ENCODE measurements around the gene VRK2. TPM values are rescaled to one million over a fixed set of nuclear protein-coding genes. Genes with fewer than 3 reads are reported as not detected.

Gene VRK2
- total and polyA plus RNA-seq, 2 experiments from 2014 or later: 19.0 to 22.5 TPM

DNA sequence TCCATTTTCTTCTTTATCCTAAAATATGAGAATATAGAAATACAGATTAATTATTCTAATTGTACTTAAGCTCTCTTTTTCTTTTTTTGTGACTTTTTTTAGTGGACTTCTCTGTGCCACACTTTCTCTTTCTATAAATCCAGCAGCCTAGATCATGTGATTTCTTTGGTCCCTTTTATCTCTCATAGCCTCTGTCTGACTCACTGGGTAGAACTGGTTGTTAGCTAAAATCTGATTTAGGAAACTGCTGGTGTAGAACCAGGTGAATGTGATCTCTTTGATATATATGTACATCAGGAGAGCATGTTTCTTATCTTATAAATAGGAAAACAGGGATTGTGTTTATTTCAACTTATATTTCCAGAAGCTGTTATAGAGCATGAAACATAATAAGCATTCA lies 54.9 kb downstream of the VRK2 start:
- H3K4me2 ChIP-seq: no peak overlapping the region
- Mint-ChIP-seq H3K4me3 (no peak overlapping the region), H3K36me3 (ENCODE audit: low read depth) (no peaks in the 10 kb centered on the region)

DNA sequence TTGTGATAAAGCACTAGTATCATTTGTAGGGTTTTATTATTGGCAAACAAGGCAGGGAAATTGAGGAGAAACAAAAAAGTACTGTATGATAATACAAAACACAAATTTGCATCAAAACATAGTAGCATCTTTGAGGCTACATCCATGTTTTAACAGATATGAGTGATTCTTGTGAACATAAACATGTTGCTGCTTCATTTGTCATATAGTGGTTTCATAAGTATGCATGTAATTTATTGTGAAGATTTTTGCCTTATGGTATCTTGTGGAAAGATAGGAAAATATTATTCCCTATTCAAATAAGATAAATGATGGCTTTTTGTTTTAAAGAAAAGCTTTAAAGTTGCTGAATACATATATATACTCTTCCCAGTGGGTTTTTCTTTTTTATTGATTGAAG lies 60.3 kb downstream of the VRK2 start:
- no peaks in the 10 kb centered on the region for H3K27me3 Mint-ChIP-seq (ENCODE audit: insufficient read depth, low read depth, poor library complexity)
- H3K4me3 Mint-ChIP-seq: no peak overlapping the region
- H3K27ac ChIP-seq (ENCODE audit: low read depth): no peak overlapping the region
- H3K79me2 ChIP-seq (replicated peaks; ENCODE audit: insufficient read depth): no peaks in the 10 kb centered on the region
- H3K4me1 Mint-ChIP-seq: peaks cover 2% of the 10 kb centered on the region; the same call in 1 of the 3 replicates
- H3K27me3 ChIP-seq (ENCODE audit: insufficient read depth): no peaks in the 10 kb centered on the region
- H3F3A ChIP-seq (replicated peaks; ENCODE audit: low read depth): no peaks in the 10 kb centered on the region
- no peak overlapping the region for H3K27ac Mint-ChIP-seq
- ATAC-seq: no peak
- H3K4me2 ChIP-seq: no peak overlapping the region
- no peaks in the 10 kb centered on the region for H3K36me3 Mint-ChIP-seq (ENCODE audit: low read depth)
- H4K20me1 ChIP-seq (replicated peaks; ENCODE audit: insufficient read depth): no peaks in the 10 kb centered on the region
- no peaks in the 10 kb centered on the region for H3K9me3 Mint-ChIP-seq
- no peaks in the 10 kb centered on the region for H3K9me2 ChIP-seq (ENCODE audit: insufficient read depth)
- no peaks in the 10 kb centered on the region for H3K36me3 ChIP-seq (ENCODE audit: insufficient read depth)
- no peaks in the 10 kb centered on the region for H3K4me1 ChIP-seq (ENCODE audit: insufficient read depth)
- DNase-seq (ENCODE audit: low spot score): no peak
- H3K4me3 ChIP-seq: no peak overlapping the region
- H2AFZ ChIP-seq: no peak overlapping the region
- TF ChIP-seq, protein P1, sequence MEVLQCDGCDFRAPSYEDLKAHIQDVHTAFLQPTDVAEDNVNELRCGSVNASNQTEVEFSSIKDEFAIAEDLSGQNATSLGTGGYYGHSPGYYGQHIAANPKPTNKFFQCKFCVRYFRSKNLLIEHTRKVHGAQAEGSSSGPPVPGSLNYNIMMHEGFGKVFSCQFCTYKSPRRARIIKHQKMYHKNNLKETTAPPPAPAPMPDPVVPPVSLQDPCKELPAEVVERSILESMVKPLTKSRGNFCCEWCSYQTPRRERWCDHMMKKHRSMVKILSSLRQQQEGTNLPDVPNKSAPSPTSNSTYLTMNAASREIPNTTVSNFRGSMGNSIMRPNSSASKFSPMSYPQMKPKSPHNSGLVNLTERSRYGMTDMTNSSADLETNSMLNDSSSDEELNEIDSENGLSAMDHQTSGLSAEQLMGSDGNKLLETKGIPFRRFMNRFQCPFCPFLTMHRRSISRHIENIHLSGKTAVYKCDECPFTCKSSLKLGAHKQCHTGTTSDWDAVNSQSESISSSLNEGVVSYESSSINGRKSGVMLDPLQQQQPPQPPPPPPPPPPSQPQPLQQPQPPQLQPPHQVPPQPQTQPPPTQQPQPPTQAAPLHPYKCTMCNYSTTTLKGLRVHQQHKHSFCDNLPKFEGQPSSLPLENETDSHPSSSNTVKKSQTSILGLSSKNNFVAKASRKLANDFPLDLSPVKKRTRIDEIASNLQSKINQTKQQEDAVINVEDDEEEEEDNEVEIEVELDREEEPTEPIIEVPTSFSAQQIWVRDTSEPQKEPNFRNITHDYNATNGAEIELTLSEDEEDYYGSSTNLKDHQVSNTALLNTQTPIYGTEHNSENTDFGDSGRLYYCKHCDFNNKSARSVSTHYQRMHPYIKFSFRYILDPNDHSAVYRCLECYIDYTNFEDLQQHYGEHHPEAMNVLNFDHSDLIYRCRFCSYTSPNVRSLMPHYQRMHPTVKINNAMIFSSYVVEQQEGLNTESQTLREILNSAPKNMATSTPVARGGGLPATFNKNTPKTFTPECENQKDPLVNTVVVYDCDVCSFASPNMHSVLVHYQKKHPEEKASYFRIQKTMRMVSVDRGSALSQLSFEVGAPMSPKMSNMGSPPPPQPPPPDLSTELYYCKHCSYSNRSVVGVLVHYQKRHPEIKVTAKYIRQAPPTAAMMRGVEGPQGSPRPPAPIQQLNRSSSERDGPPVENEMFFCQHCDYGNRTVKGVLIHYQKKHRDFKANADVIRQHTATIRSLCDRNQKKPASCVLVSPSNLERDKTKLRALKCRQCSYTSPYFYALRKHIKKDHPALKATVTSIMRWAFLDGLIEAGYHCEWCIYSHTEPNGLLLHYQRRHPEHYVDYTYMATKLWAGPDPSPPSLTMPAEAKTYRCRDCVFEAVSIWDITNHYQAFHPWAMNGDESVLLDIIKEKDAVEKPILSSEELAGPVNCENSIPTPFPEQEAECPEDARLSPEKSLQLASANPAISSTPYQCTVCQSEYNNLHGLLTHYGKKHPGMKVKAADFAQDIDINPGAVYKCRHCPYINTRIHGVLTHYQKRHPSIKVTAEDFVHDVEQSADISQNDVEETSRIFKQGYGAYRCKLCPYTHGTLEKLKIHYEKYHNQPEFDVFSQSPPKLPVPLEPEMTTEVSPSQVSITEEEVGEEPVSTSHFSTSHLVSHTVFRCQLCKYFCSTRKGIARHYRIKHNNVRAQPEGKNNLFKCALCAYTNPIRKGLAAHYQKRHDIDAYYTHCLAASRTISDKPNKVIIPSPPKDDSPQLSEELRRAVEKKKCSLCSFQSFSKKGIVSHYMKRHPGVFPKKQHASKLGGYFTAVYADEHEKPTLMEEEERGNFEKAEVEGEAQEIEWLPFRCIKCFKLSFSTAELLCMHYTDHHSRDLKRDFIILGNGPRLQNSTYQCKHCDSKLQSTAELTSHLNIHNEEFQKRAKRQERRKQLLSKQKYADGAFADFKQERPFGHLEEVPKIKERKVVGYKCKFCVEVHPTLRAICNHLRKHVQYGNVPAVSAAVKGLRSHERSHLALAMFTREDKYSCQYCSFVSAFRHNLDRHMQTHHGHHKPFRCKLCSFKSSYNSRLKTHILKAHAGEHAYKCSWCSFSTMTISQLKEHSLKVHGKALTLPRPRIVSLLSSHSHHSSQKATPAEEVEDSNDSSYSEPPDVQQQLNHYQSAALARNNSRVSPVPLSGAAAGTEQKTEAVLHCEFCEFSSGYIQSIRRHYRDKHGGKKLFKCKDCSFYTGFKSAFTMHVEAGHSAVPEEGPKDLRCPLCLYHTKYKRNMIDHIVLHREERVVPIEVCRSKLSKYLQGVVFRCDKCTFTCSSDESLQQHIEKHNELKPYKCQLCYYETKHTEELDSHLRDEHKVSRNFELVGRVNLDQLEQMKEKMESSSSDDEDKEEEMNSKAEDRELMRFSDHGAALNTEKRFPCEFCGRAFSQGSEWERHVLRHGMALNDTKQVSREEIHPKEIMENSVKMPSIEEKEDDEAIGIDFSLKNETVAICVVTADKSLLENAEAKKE (CRISPR knock-in tag; IDR thresholded peaks at IDR 0.05): no peak
- TF ChIP-seq JUNB (IDR thresholded peaks at IDR 0.05; ENCODE audit: unreplicated experiment): no peak

More for the DNA sequence above, 54.9 kb downstream of the VRK2 start:
- H2AFZ ChIP-seq: no peak overlapping the region
- no peaks in the 10 kb centered on the region for H3K9me3 Mint-ChIP-seq
- no peak overlapping the region for H3K27ac ChIP-seq (ENCODE audit: low read depth)
- no peaks in the 10 kb centered on the region for H4K20me1 ChIP-seq (replicated peaks; ENCODE audit: insufficient read depth)
- H3K4me1 ChIP-seq (ENCODE audit: insufficient read depth): no peaks in the 10 kb centered on the region
- DNase-seq (ENCODE audit: low spot score) (no peak), ATAC-seq (no peak)
- no peaks in the 10 kb centered on the region for H3K36me3 ChIP-seq (ENCODE audit: insufficient read depth)
- no peak for TF ChIP-seq STAT1 (IDR thresholded peaks at IDR 0.05; ENCODE audit: unreplicated experiment)
- no peak for TF ChIP-seq NANOG (IDR thresholded peaks at IDR 0.05; ENCODE audit: borderline replicate concordance)
- no peak for TF ChIP-seq CTCF (conservative IDR thresholded peaks at IDR 0.05; ENCODE audit: low read depth in 2 of 2)
- TF ChIP-seq EZH2phosphoT487 (IDR thresholded peaks at IDR 0.05; ENCODE audit: unreplicated experiment): no peak
- TF ChIP-seq ZNF114 (CRISPR knock-in tag; IDR thresholded peaks at IDR 0.05): no peak
- no peak for TF ChIP-seq ZNF331 (CRISPR knock-in tag; IDR thresholded peaks at IDR 0.05; ENCODE audit: low read depth)
- TF ChIP-seq, protein P2, sequence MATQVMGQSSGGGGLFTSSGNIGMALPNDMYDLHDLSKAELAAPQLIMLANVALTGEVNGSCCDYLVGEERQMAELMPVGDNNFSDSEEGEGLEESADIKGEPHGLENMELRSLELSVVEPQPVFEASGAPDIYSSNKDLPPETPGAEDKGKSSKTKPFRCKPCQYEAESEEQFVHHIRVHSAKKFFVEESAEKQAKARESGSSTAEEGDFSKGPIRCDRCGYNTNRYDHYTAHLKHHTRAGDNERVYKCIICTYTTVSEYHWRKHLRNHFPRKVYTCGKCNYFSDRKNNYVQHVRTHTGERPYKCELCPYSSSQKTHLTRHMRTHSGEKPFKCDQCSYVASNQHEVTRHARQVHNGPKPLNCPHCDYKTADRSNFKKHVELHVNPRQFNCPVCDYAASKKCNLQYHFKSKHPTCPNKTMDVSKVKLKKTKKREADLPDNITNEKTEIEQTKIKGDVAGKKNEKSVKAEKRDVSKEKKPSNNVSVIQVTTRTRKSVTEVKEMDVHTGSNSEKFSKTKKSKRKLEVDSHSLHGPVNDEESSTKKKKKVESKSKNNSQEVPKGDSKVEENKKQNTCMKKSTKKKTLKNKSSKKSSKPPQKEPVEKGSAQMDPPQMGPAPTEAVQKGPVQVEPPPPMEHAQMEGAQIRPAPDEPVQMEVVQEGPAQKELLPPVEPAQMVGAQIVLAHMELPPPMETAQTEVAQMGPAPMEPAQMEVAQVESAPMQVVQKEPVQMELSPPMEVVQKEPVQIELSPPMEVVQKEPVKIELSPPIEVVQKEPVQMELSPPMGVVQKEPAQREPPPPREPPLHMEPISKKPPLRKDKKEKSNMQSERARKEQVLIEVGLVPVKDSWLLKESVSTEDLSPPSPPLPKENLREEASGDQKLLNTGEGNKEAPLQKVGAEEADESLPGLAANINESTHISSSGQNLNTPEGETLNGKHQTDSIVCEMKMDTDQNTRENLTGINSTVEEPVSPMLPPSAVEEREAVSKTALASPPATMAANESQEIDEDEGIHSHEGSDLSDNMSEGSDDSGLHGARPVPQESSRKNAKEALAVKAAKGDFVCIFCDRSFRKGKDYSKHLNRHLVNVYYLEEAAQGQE (IDR thresholded peaks at IDR 0.05; ENCODE audit: unreplicated experiment): no peak
- no peaks in the 10 kb centered on the region for H3K9me2 ChIP-seq (ENCODE audit: insufficient read depth)
- H3K79me2 ChIP-seq (replicated peaks; ENCODE audit: insufficient read depth): no peaks in the 10 kb centered on the region
- H3K27me3 Mint-ChIP-seq (ENCODE audit: insufficient read depth, low read depth, poor library complexity): no peaks in the 10 kb centered on the region
- no peaks in the 10 kb centered on the region for H3K27me3 ChIP-seq (ENCODE audit: insufficient read depth)
- no peaks in the 10 kb centered on the region for H3F3A ChIP-seq (replicated peaks; ENCODE audit: low read depth)
- no peak overlapping the region for H3K27ac Mint-ChIP-seq
- H3K4me1 Mint-ChIP-seq: no peaks in the 10 kb centered on the region
- H3K4me3 ChIP-seq: no peak overlapping the region

Measured in GM23338 (cell line).